SK-N-SH (cell line): Measurements from ENCODE around the gene SLC2A4. TPM values are rescaled to one million over a fixed set of nuclear protein-coding genes. Genes with fewer than 3 reads are reported as not detected.

Experiments used
- CTCF ChIP-seq: fragments of 200-600 bp; sonication (generic); IDR thresholded peaks from 2 replicates; pipeline ENCODE4 v1.6.1; 2017; ENCODE audit warnings: antibody characterized with exemption, mild to moderate bottlenecking, moderate library complexity
- EZH2phosphoT487 ChIP-seq: fragments of 200-600 bp; sonication (generic); IDR thresholded peaks from 2 replicates; pipeline ENCODE4 v1.6.1; 2017; ENCODE audit warnings: low read depth, mixed run types, mild to moderate bottlenecking, antibody characterized with exemption, moderate library complexity, borderline replicate concordance
- FOSL2 ChIP-seq: IDR thresholded peaks from 2 replicates; pipeline ENCODE4 v1.4.0; 2012; ENCODE audit warnings: low read depth, mild to moderate bottlenecking, moderate library complexity, borderline replicate concordance
- GABPA ChIP-seq: IDR thresholded peaks from 2 replicates; pipeline ENCODE4 v1.4.0; 2012; ENCODE audit warnings: low read depth, mild to moderate bottlenecking
- IRF3 ChIP-seq: fragments of 150-350 bp; IDR thresholded peaks from 2 replicates; pipeline ENCODE4 v1.6.1; 2016; ENCODE audit warnings: mild to moderate bottlenecking, low read depth, low read length
- JUND ChIP-seq: IDR thresholded peaks from 2 replicates; pipeline ENCODE4 v1.4.0; 2012
- MAX ChIP-seq: IDR thresholded peaks from 2 replicates; pipeline ENCODE4 v1.4.0; 2012; ENCODE audit warnings: low read depth
- NFIC ChIP-seq: IDR thresholded peaks from 2 replicates; pipeline ENCODE4 v1.4.0; 2012; ENCODE audit warnings: borderline replicate concordance
- PBX3 ChIP-seq: IDR thresholded peaks from 2 replicates; pipeline ENCODE4; 2012
- POLR2AphosphoS5 ChIP-seq: IDR thresholded peaks from 2 replicates; pipeline ENCODE4 v1.6.1; 2012; ENCODE audit warnings: low read depth, low read length
- REST ChIP-seq: IDR thresholded peaks from 2 replicates; pipeline ENCODE4 v1.6.1; 2012; ENCODE audit warnings: mild to moderate bottlenecking, low read depth, low read length, moderate library complexity
- RXRA ChIP-seq: IDR thresholded peaks from 2 replicates; pipeline ENCODE4 v1.4.0; 2012; ENCODE audit warnings: low read depth, mild to moderate bottlenecking, borderline replicate concordance
- SIN3A ChIP-seq: IDR thresholded peaks from 2 replicates; pipeline ENCODE4 v1.6.1; 2012; ENCODE audit warnings: low read depth, mild to moderate bottlenecking, low read length, moderate library complexity, borderline replicate concordance
- SMC3 ChIP-seq: IDR thresholded peaks from 2 replicates; pipeline ENCODE4 v1.6.1; 2012; ENCODE audit warnings: low read depth, low read length, improper control_type of control experiment
- TAF1 ChIP-seq: IDR thresholded peaks from 2 replicates; pipeline ENCODE4 v1.6.1; 2012; ENCODE audit warnings: low read depth, mild to moderate bottlenecking, low read length, moderate library complexity, borderline replicate concordance
- TCF12 ChIP-seq: IDR thresholded peaks from 2 replicates; pipeline ENCODE4 v1.4.0; 2012
- TEAD4 ChIP-seq: IDR thresholded peaks from 2 replicates; pipeline ENCODE4 v1.4.0; 2012; ENCODE audit warnings: mild to moderate bottlenecking, borderline replicate concordance; ENCODE audit not compliant: insufficient read depth
- polyA plus RNA-seq, 3 experiments: library from polyadenylated mRNA; depleted of rRNA; stranded (reverse); fragments of >200 nt; gene quantifications; 2 replicates each; pipeline ENCODE4 v1.2.3, GENCODE V29; 2012

SLC2A4 gene
- polyA plus RNA-seq, 1 of the 3 experiments (the other 2 are of a cell fraction) = 0.44 TPM

- TF ChIP-seq EZH2phosphoT487 = no peak
- TF ChIP-seq RXRA = no peak
- TF ChIP-seq JUND = no peak
- TF ChIP-seq PBX3 = no peak
- TF ChIP-seq NFIC = no peak
- TF ChIP-seq TCF12 = no peak
- no peak; the same call in 1 of the 2 replicates for TF ChIP-seq POLR2AphosphoS5
- TF ChIP-seq SIN3A = 0 out of 2 replicates have a peak, but pooled peaks have one; percentile 1
- TF ChIP-seq SMC3 = no peak
- no peak for TF ChIP-seq IRF3
- no peak for TF ChIP-seq TEAD4
- TF ChIP-seq MAX = peak; percentile 78
- TF ChIP-seq TAF1 = no peak
- TF ChIP-seq GABPA = peak; percentile 9; the same call in 1 of the 2 replicates
- TF ChIP-seq FOSL2 = no peak
- no peak for TF ChIP-seq REST
- TF ChIP-seq CTCF = no peak
- TF ChIP-seq, all 33 proteins: peak for 5
Measured at GRCh38 chr17:7307686-7308624, 26.4 kb downstream of the SLC2A4 start (continued).
